T-helper 2 cell treated with Interferon-gamma antibody and Interleukin-4, amounts not matched to agents 100 ng/mL and 5 ng/mL, for 36 hours (primary cell): ENCODE results near the gene RNF126. TPM values are rescaled to one million over a fixed set of nuclear protein-coding genes. Genes with fewer than 3 reads are reported as not detected.
"Not testable (repeated sequence)": the region's sequence is repeated elsewhere in the genome, so short reads cannot be mapped to it uniquely, and the experiment has no call there.

Experiments
- intact Hi-C: fragments of 100-400 bp; cut with micrococcal nuclease; formaldehyde crosslinking; loops from one replicate; pipeline ENCODE4 v1.15.1; 2023
- total RNA-seq: library from RNA; stranded (reverse); gene quantifications from 2 replicates; pipeline ENCODE4 v1.2.3, GENCODE V29; 2022

RNF126 gene
- 74.1 and 80.9 TPM in 2 replicates for total RNA-seq

DNA sequence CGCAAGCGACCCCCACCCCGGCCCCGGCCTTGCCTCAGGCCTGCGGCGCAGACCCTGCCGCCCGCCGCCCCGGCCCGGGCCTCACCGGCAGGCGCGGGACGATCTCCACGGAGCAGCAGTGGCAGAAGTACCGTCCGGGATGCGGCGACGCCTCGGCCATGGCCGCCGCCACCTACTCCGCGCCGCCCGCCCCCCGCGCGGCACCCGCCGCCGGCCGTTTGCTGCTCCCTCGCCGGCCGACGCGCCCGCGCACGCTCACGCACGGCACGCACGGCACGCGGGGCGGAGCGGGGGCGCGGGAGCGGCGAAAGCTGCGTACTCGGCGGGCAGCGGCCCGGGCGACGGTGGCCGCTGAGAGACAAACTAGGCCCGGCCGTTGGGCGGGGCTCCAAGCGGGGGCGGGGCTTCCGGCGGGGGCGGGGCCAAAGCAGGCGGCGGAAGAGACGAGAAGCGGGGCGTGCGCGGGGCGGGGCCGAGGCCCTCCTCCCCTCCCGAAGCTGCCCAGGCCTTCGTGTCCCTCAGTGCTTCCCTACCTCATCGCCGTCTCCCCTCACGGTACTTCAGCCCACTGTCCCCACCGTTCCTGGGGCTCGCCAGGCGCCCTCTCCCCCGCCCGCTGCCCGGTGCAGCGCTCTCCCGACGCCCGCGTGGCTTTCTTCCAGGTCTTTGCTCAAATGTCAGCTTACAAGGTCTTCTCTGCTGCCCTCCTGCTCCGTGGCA is at the start of gene RNF126:
RNF126 (minus strand) TSS at position 253 of the 720 bp plus-strand sequence; CDS start at position 160, 93 bp downstream.
- intact Hi-C loops = loop anchor here (1.0 to 2.0 kb wide), 5 partner anchors 17 to 152 kb away; partner anchors contain the start of genes BSG, POLRMT and PTBP1

DNA sequence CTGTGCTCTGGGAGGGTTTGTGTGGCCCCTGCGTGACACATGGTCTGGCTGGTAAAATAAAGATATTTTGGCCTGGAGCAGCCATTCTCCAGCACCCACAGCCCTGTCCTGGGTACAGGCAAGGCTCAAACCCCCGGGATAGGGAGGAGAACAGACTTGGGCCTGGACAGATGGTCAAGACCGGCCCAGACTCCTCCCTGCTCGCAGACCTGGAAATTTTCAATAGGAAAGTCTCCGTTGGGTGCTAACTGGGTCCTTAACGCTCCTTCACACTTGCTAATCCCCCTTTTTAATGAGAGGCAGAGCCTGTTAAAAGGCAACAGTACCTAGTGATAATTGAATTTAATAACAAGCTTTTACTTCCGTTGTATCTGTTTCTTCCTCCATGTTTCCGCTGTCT is 48.2 kb upstream of the RNF126 start:
- intact Hi-C loops = no loop called here

DNA sequence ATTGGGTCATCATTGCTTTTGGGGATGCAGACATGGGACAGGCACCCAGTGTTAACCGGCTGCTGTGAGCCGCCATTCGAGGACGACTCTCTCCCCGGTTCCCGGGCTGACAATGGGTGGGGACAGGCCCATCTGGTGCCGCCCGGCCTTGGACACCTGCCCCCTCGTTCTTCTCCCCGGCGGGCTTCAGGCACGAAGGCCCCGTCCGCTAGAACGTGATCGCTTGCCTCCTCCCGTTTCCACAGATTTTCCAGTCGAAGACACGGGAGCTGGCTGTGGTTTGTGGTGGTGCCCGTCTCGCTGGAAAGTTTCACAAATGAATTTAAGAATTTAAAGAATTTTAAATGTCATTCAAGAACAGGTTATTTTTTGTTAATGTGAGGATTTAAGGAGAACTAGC is 47.8 kb upstream of the RNF126 start:
- intact Hi-C loops = no loop called here

DNA sequence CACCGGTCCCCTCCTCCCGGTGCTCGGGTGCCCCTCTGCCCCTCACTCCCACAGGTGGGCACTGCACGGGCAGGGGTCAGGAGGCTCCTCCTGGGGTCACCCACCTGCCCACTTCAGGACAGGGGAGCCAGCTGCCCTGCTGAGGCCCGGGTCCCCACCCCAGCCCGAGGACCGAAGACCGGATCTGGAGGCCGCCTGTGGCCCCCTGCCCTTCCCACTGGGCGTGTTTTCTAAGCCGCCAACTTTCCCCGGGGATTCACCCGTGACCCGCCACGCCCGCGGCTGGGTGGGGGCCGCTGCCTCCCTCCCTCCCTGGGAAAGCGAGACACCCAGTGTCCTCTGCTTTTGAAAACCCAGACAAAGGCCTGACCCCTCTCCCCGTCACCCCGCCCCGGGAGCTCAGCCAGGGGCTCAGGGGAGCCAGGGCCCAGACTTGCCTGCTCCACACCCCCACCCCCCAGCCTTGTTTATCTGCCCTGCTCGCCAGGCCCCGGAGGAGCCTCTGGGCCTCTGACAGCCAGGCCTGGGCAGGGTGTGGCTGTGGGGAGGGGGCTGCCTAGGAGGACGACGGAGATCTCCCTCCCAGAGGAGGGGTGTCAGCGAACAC is 47.1 kb upstream of the RNF126 start:
- intact Hi-C loops = no loop called here

DNA sequence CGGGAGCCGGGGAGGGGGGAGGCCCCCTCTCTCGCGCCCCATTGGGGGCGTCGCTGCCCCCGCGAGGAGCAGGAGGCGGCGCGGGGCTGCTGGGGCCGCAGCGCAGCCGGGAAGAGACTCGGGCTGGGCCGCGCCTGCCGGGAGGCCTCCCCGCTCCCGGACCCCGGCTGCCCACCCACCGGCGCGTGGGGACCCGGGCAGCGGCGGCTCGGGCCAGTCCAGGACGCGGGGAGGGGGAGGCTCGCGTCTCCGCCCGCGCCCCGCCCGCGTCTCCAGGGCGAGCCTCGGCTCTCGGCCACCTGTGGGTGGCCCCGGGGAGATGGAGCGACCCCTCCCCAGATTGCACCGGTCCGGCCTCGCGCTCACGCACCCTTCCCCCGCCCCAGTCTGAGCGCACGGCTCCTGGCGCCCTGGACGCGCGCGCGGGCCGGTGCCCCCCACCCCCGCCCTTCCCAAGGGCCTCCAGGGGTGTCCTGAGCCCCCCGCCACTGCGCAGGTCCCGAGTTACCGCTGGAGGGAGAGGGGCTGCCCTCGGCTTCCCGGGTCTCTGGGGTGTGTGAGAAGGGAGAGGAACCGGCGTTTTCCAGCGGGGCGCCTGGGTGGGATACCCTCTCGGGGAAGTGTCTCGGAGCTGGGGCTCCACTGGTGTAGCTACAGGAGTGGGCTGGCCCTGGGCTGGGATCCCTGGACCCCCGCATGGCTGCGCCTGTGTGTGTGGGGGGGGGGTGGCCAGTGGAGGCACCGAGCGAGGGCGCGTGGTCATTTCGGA is 46.4 kb upstream of the RNF126 start:
- intact Hi-C loops = no loop called here

DNA sequence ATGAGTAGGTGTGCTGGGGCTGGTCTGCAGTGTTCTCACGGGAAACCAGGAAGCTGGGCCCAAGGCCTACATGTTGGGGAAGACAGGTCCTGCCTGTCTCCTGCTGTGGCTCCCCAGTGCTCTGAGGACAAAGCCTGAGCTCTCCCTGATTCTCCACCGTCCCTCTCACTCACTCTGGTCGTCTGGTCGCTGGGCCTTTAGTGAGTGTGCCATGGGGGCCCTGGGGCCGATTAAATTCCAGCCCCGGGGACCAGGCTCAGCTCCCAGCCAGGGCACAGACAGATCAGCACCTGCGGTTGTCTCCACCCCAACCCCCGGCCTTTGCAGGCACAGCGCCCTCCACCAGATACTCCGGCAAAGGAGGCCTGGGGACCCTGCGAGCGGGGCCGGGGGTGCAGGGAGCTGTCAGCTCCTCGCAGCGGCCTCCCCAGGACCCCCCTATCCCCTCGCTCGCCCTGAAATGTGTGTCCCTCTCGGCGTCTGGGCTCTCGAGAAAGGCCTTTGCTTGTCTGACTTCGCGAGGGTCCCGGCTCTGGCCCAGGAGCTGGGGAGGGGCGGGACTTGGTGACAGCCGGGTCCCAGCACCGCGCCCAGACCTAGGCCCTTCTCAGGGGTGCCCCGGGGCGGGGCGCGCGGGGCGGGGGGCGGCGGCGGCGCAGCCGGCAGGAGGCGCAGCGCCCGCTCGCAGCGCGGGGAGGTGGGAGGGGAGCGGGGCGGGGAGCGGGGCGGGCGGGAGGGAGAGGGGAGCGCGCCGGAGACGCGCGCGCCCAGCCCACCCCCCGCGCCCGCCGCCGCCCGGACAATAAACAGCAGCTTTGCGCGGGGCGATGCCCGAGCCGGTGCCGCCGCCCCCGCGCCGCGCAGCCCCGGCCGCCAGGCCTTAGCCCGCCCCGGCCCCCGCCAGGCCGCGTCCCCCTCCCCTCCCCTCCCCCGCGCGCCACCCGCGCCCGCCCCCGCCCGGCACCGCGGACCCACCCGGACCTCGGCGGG is 45.4 kb upstream of the RNF126 start, which contains the start of gene PALM:
PALM (plus strand) TSS at position 782 of the 990 bp plus-strand sequence. CDS start 212 bp downstream, outside the sequence.
- intact Hi-C loops = no loop called here

DNA sequence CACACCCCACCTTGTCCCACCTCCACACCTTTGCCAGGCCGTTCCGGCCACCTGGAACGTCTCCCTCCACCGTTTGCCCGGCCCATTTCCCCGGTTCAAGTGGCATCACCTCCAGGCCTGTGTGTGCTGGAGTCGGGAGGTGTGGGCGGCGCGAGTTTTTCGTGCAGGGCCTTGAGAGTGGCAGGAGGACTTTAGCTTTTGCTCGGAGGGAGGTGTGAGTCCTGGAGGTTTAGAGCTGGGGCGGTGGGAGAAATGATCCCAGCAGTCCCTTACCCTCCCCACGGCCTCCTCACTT is 41.4 kb upstream of the RNF126 start:
- intact Hi-C loops = no loop called here

DNA sequence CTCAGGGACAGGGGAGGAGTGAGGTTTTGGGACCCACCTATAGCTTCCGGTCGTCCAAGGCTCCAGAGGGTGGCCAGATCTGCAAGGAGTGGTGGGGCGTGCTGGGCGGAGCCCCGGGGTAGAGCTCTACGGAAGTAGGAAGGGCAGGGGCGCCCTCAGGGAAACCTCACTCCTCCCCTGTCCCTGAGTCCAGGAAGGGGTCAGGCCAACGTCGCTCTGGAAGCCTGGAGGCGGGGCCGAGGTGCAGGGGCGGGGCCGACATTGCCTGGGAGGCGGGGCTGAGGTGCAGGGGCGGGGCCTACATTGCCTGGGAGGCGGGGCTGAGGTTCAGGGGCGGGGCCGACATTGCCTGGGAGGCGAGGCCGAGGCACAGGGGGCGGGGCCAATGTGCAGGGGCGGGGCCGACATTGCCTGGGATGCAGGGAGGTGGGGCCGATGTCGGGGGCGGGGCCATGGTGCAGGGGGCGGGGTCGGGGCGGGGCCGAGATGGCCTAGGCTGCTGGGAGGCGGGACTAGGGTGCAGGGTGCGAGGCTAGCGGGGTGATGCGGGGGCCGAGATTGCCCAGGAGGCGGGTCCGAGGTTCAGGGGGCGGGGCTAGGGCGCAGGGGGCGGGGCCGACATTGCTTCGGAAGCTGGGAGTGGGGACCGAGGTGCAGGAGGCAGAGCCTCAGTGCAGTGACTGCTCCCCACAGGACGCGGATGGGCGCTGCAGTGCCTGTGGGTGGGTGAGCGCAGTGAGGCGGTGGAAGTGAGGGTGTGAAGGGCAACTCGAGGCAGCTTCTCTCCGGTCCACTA is 40.8 kb upstream of the RNF126 start:
- intact Hi-C loops = loop anchor here (2.0 kb wide), 1 partner anchor 23 kb away; no protein-coding TSS in a partner anchor

DNA sequence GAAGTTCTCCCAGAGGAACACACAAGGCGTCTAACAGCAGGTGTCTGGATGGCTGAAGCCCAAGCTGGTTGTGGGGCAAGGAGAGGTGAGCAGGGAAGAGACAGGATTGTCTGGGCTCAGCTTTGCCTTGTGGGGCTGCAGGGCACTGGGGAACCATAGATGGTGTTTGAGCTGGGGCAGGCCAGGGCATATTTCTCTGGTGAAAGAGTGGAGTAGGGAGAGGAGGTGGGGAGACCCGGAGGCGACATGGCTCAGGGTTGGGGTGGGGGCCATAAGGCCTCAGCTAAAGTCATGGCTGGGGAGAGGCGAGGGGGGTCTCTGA is 40.3 kb upstream of the RNF126 start:
- intact Hi-C loops = loop anchor here (2.0 kb wide), 1 partner anchor 22 kb away; no protein-coding TSS in a partner anchor

DNA sequence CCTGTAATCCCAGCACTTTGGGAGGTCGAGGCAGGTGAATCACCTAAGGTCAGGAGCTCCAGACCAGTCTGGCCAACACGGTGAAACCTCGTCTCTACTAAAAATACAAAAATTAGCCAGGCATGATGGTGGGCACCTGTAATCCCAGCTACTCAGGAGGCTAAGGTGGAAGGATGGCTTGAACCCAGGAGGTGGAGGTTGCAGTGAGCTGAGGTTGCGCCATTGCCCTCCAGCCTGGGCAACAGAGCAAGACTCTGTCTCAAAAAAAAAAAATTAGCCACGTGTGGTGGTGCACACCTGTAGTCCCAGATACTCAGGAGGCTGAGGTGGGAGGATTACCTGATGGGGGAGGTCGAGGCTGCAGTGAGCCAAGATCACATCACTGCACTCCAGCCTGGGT is 39.8 kb upstream of the RNF126 start:
- intact Hi-C loops = loop anchor here (2.0 kb wide), 1 partner anchor 22 kb away; no protein-coding TSS in a partner anchor

DNA sequence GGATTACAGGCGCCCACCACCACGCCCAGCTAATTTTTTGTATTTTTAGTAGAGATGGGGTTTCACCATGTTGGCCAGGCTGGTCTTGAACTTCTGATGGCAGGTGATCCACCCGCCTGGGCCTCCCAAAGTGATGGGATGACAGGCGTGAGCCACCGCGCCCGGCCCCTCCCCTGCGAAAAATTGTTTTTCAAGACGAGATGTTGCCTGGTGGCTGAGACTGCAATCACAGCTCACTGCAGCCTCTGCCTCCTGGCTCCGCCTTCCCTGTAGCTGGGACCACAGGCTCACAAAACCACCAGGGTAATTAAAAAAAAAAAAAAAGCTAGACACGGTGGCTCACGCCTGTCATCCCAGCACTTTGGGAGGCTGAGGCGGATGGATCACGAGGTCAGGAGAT is 36.9 kb upstream of the RNF126 start:
- intact Hi-C loops = not testable (repeated sequence)

DNA sequence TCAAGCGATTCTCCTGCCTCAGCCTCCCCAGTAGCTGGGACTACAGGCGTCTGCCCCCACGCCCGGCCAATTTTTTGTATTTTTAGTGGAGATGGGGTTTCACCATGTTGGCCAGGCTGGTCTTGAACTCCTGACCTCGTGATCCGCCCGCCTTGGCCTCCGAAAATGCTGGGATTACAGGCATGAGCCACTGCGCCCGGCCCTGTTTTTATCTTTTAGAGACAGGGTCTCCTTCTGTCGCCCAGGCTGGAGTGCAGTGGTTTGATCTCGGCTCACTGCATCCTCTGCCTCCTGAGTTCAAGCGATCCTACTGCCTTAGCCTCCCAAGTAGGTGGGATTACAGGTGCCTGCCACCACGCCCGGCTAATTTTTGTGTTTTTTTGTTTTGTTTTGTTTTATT is 35.5 kb upstream of the RNF126 start:
- intact Hi-C loops = not testable (repeated sequence)

DNA sequence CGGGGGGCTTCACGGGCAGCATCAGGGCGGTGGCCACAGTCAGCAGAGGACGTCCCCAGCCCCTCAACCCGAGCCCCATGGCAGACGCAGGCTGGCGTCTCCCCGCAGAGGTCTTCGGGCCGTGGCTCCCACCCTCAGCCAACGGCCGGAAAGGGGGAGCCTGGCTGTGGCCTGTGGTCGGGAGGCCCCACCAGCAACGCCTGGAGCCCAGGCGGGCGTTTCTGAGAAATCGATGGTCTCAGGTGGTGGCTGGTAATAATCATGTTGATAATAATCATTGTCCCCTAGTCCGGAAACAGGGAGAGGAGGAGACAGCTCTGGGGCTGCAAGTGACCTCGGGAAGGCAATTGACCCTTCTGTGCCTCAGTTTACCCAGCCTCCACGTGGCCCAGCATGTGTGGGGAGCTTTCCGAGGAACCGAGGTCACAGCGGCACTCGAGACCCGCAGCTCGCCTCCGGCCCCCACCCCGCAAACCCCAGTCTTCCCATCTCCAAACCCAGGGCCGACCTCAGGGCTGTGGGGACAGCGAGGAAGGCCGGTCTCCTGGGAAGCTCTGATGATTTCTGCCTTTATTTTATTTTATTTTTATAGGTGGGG is 32.4 kb upstream of the RNF126 start, which contains the start of gene PRSS57:
PRSS57 (minus strand) TSS at position 101 of the 598 bp plus-strand sequence; CDS start at position 79, 22 bp downstream.
- intact Hi-C loops = no loop called here

DNA sequence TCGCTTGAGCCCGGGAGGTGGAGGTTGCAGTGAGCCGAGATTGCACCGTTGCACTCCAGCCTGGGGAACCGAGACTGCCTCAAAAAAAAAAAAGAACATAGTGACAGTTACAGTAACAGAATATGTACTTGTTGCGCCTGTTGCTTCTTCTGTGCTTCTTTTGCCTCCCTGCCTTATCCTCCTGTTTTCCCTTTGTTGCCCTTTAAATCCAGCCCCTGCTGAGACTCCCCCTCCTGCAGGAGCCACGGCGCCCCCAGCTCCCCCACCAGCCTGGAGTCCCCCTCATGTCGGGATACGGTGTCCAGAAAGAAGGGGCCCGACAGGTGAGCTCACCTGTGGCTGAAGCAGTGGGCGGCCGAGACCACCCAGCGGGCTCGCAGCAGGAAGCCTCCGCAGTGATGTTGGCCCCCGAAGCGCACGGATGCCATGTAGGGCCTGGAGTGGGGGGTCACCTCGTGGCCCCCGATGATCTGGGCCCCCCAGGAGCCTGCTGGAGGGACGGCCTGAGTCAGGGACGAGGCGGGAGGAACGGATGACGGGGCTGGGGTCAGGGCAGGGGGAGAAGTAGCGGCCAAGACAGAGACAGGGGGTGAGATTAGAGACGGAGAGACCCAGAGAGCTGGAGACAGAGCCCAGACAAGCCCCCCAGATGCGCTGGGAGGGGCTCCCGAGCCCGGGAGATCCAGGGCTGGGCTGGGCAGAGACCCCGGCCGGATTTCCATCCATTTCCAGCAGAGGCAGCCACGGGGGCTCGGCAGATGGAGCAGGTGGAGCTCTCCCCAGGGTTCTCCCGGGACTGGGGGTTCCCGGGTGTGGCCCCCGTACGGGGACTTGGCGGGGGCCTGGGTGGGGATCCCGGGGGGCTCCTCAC is 31.7 kb upstream of the RNF126 start:
- intact Hi-C loops = no loop called here

DNA sequence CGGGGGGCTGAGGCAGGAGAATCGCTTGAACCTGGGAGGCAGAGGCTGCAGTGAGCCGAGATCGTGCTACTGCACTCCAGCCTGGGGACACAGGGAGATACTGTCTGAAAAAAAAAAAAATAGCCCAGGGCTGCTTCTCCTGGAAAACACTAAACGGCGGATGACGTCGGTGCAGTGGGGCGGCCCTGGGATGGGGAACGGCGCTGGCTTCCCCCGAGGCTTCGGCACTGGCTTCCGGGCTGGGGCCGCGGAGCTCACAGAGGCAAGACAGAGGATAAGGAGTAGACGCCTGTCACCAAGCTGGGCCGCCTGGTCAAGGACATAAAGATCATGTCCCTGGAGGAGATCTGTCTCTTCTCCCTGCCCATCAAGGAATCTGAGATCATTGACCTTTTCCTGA is 27.2 kb upstream of the RNF126 start:
- intact Hi-C loops = no loop called here

DNA sequence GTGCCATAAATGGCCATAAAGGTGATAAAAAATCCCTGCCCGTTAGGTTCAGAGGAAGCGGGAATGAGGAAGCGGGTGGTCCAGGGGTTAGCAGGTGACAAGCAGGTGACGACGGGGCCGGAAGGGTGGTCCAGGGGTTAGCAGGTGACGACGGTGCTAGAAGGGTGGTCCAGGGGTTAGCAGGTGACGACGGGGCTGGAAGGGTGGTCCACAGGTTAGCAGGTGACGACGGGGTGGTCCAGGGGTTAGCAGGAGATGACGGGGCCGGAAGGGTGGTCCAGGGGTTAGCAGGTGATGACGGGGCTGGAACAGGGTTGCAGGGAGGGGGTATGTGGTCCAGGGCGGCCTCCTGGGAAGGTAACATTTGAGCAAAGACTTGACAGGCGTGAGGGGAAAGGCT is 26.0 kb upstream of the RNF126 start:
- intact Hi-C loops = no loop called here

DNA sequence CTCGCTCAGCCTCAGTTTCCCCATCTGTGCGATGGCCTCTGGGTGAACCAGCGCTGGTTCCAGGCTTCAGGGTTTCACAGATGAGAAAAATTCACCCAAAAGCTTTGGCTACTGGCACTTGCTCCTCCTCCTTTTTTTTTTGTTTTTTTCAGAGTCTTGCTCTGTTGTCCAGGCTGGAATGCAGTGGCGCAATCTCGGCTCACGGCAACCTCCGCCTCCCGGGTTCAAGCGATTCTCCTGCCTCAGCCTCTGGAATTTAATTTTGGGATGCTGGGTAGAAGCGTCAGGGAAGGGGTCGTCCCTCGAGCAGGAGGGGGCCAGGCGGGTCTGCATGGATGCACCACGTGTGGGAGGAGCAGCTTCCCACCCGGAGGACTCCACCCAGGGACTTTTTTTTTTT is 25.2 kb upstream of the RNF126 start:
- intact Hi-C loops = no loop called here

DNA sequence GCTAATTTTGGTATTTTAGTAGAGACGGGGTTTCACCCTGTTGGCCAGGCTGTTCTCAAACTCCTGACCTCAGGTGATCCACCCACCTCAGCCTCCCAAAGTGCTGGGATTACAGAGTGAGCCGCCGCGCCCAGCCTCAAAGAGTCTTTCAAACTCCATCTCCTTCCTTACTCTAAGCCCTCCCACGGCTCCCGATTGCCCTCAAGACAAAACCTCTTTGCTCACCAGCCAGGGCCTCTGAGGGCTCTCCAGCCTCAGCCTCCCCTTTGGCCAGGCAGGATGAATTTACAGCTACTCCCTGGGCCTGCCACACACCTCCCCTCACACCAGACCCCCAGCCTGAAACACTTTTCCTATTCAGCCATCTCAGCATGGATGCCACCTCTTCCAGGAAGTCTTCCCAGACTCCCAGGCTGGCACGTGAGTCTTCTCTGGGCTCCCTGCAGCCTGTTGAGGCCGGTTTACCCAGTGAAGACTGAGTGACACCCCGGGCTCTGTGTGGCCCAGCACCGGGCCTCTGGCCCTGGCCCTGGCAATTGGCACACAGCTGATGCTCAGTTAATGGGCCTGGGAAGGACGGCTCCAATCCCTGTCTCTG is 24.7 kb upstream of the RNF126 start:
- intact Hi-C loops = no loop called here
